ENCODE measurements around the gene GNB2.
A peak's percentile ranks its signal among the peaks of the same experiment; 100 is the strongest.

The GNB2 gene

GRCh38 chr7:100673942-100674410 is 436 bp downstream of the GNB2 start:
- no peak for TF ChIP-seq FOXP2 (optimal IDR thresholded peaks at IDR 0.05; ENCODE audit: borderline replicate concordance, extremely low read depth, extremely low read length, insufficient read depth)
- TF ChIP-seq SIN3A (IDR thresholded peaks at IDR 0.05; ENCODE audit: borderline replicate concordance, insufficient read depth, low read length) = no peak
- no peak for TF ChIP-seq REST (IDR thresholded peaks at IDR 0.05; ENCODE audit: insufficient read depth in 1 of 2, low read depth in 2 of 2, low read length in 2 of 2)

GRCh38 chr7:100674411-100675104 is 1.0 kb downstream of the GNB2 start:
- TF ChIP-seq FOXP2 (optimal IDR thresholded peaks at IDR 0.05; ENCODE audit: borderline replicate concordance, extremely low read depth, extremely low read length, insufficient read depth) = no peak

- no peak for TF ChIP-seq FOXP2 (optimal IDR thresholded peaks at IDR 0.05; ENCODE audit: borderline replicate concordance, extremely low read depth, extremely low read length, insufficient read depth)
- no peak for TF ChIP-seq SIN3A (IDR thresholded peaks at IDR 0.05; ENCODE audit: borderline replicate concordance, insufficient read depth, low read length)
- no peak for TF ChIP-seq POLR2AphosphoS5 (IDR thresholded peaks at IDR 0.05; ENCODE audit: low read depth, low read length)
- no peak for TF ChIP-seq REST (IDR thresholded peaks at IDR 0.05; ENCODE audit: insufficient read depth in 1 of 2, low read depth in 2 of 2, low read length in 2 of 2)
- no peak for TF ChIP-seq TAF1 (IDR thresholded peaks at IDR 0.05; ENCODE audit: borderline replicate concordance, insufficient read depth, low read length)
Observed at GRCh38 chr7:100675105-100675451, 1.5 kb downstream of the GNB2 start.

GRCh38 chr7:100675581-100676350 is 2.2 kb downstream of the GNB2 start:
- no peak for TF ChIP-seq TAF1 (IDR thresholded peaks at IDR 0.05; ENCODE audit: borderline replicate concordance, insufficient read depth, low read length)
- TF ChIP-seq SIN3A (IDR thresholded peaks at IDR 0.05; ENCODE audit: borderline replicate concordance, insufficient read depth, low read length) = peak; percentile 55; the same call in 1 of the 2 replicates

- TF ChIP-seq FOXP2 (optimal IDR thresholded peaks at IDR 0.05; ENCODE audit: borderline replicate concordance, extremely low read depth, extremely low read length, insufficient read depth) = no peak
- TF ChIP-seq TAF1 (IDR thresholded peaks at IDR 0.05; ENCODE audit: borderline replicate concordance, insufficient read depth, low read length) = no peak
- TF ChIP-seq POLR2AphosphoS5 (IDR thresholded peaks at IDR 0.05; ENCODE audit: low read depth, low read length) = no peak
- no peak for TF ChIP-seq REST (IDR thresholded peaks at IDR 0.05; ENCODE audit: insufficient read depth in 1 of 2, low read depth in 2 of 2, low read length in 2 of 2)
- TF ChIP-seq SIN3A (IDR thresholded peaks at IDR 0.05; ENCODE audit: borderline replicate concordance, insufficient read depth, low read length) = no peak
Observed at GRCh38 chr7:100676501-100677306, 3.2 kb downstream of the GNB2 start.

All from PFSK-1 (cell line).